NCI-H2029 (cell line): ENCODE data around the gene MRTFB.
A peak's percentile ranks its signal among the peaks of the same experiment; 100 is the strongest.
"Not testable (repeated sequence)": the region's sequence is repeated elsewhere in the genome, so short reads cannot be mapped to it uniquely, and the experiment has no call there.

ENCODE experiments used
- DNase-seq: peaks from one replicate; lab custom pipeline; 2025; lab: John Stamatoyannopoulos, UW

Gene MRTFB

DNA sequence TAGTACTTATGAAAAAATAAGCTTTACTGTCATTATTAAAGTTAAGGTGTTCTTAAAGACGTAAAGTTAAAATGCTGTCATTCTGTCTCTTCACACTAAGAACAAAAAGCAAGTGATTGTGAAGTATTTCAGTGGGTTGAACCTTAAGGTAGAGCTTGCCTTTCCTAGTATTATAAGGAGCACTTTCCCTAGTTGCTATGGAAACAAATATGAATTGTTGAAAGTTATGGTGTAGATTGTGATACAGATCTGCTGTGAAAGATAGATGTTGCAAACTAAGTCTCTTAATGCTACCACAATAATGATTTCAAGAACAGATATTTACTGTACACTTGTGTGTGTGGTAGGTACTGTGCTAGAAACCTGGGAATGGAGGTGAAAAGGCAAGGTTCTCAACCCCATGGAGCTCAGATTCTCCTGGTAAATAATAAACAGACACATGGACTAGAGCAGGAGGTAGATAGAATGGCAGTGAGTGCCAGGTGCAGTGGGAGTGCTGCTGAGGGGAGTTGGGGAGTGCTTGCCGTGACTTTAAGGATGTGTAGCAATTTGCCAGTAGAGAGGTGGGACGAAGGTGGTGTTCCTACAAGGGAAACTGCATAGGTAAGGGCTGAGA is 34.7 kb downstream of the MRTFB start:
- DNase-seq = no peak

- DNase-seq = no peak
Measured at GRCh38 chr16:14106457-14106856, 35.3 kb downstream of the MRTFB start.

GRCh38 chr16:14106961-14107360 is 35.8 kb downstream of the MRTFB start:
- no peak for DNase-seq

DNA sequence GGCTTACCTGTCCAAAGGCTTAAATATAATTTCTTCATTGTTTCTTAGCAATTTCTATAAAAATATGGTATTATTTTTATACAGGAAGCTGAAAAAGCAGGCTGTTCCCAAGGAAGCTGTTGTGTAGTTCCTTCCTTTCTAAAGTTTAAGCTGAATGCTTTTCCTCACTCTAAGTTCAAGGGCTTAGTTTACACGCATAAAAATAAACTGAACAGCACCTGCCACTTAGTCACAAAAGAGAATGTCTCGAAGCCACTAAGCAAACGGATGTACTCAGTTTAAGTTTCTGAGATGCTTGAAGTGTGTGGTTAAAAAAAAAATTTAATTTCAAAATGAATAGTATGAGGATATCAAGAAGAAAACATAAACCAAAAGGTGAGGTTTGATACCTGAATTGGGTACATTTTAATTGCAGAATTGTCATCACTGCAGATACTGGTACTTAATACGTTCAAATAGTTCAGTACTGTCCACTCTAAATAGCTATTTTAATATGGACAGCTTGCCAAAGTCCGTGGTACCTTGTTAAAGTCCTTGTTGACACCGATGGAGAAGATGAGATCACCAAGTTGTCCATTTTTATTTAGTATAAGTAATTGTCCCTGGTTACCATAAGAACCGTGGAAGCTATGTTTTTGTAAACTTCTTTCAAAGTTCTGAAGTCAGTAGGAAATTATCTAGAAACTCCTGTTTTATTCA is 38.1 kb downstream of the MRTFB start:
- DNase-seq = no peak

GRCh38 chr16:14109782-14110727 is 38.9 kb downstream of the MRTFB start:
- no peak for DNase-seq

DNA sequence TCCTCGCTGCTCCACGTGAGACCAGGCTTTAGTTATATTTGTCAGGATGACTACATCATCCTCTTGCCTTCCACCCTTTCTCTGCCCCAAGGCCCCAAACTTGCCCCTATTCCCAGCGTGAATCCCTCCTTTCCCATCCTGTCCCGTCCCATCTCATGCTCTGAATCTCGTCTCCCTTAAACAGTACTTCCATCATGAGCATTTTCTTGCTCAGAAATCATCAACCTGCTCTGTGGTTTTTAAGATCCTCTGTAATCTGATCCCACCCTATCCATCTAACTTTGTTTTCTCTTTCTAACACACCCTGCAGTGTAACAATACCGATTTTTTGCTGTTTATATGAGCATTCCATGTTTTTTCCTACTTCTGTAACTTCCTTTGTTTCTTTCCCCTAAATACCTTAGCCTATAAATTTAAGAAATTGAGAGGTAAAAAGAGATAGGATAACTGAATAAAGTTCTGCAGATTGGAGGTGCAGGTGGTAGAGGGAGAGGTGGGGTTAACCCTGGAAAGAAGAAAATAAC is 39.7 kb downstream of the MRTFB start:
- no peak for DNase-seq

DNA sequence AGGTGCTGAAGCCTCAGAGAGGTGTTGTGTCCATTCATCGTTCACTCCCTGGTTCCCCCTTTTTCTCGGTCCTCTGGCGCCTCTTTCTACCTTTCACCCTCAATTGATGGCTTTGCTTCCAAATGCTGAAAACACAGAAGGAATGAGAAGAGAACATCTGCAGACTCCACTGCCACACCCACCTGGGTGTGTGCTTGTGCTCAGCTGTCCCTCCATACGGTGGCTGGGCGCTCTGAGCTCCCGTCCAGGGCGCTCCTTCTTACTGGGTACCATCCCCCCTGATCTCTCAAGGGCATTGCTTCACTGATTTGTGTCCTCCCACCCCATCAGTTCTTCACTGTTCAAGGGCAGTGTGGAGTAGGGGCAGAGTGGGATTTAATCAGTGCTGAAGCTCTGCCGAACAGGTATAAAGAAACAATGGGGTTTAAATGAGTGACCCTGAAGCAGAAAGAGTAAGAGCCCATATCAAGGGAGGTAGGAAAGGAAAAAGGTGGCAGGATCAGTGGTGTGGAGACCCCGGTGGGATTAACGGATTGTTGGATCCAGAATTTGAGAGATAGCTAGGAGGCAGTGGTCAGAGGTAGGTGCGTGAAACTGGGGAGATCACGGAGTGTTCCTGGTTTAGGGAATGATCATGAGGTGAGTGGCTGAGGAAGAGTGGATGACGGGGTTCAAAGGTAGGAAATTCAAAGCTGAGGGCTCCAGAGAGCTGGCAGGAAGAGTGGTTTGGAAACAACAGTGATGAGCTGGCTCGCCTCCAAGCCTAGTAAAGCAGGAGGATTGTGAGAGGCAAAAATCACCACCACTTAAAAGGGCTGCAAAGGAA is 40.8 kb downstream of the MRTFB start:
- DNase-seq = peak; percentile 72

- DNase-seq = no peak
Measured at GRCh38 chr16:14112539-14112856, 41.4 kb downstream of the MRTFB start.

GRCh38 chr16:14113344-14113743 is 42.2 kb downstream of the MRTFB start:
- no peak for DNase-seq

DNA sequence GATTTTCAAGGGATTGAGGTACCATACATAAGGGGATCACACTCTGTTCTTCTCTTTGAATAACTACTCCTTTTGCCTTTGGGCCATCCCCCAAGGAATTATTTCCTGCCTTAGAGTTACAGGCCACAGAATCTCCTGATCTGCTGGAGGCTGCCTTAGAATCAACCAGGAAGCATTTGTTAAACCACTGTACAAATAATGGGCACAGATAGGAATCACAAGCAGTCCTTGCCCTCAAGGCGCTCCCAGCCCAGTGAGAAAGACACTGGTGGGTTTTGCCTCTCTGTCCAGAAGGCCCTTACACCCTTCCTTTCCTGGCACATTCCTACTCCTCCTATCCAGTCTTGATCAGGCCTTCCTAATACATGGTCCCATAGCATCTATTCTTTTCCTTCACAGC is 45.9 kb downstream of the MRTFB start:
- DNase-seq = no peak

- no peak for DNase-seq
Measured at GRCh38 chr16:14119799-14120198, 48.7 kb downstream of the MRTFB start.

DNA sequence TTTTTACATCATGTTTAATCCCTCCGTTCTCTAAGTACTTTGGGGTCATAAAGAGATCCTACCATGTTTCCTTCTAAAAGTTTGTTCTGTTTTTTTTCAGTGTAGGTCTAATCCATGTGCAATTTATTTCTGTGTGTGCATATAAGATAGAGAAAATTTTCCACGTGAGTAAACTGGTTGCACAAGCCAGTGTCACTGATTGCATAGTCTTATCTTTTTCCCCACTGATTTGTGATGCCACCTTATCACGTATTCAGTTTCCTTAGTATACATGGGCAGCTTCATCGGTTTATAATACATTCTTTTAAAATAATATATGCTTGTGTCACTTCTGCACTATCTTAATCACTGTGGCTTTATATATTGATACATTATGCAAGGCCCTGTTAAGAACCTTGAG is 49.2 kb downstream of the MRTFB start:
- no peak for DNase-seq

DNA sequence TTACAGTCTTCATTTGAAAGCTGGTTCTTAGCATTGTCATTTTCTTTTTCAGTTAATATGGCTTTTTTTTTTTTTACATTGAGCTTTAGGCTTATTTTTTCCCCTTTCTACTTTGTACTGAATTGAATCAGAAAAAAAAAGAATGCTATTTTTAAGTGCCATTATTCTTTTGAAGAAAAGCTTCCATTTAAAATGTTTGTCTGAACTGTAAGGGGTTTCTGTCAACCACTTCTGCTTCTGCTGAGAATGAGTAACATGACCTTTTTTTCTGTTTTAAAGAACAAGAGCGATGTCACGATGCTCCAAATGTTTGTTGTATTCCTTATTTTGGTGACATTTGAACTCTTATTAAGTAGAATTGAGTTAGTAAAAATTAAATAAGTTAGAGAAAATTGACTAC is 50.0 kb downstream of the MRTFB start:
- DNase-seq = no peak

- DNase-seq = no peak
Measured at GRCh38 chr16:14121872-14122271, 50.8 kb downstream of the MRTFB start.

DNA sequence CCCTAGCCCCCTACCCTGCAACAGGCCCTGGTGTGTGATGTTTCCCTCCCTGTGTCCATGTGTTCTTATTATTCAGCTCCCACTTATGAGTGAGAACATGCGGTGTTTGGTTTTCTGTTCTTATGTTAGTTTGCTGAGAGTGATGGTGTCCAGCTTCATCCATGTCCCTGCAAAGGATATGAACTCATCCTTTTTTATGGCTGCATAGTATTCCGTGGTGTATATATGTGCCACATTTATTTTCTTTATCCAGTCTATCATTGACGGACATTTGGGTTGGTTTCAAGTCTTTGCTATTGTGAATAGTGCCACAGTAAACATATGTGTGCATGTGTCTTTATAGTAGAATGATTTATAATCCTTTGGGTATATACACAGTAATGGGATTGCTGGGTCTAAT is 51.3 kb downstream of the MRTFB start:
- DNase-seq = not testable (repeated sequence)

- no peak for DNase-seq
Measured at GRCh38 chr16:14125000-14125681, 54.0 kb downstream of the MRTFB start.

DNA sequence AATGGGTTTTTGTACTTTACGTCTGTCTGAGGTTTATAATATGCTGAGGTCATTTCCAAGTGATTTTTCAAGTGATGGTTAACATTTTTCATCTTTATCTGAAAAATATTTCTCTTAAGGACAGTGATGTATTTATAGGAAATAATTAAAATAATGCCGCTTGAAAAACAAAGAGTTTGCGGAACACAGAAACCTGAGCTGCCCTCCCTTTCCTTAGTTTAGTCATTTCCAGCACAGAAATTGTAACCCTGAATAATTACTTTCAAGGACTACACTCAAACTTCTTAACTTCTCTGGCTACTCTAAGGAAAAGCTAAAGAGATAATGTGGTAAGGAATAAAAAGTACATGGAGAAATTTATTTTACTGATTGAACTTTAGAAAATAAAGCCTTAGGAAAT is 54.6 kb downstream of the MRTFB start:
- DNase-seq = no peak

- DNase-seq = no peak
Measured at GRCh38 chr16:14128097-14128496, 57.0 kb downstream of the MRTFB start.

DNA sequence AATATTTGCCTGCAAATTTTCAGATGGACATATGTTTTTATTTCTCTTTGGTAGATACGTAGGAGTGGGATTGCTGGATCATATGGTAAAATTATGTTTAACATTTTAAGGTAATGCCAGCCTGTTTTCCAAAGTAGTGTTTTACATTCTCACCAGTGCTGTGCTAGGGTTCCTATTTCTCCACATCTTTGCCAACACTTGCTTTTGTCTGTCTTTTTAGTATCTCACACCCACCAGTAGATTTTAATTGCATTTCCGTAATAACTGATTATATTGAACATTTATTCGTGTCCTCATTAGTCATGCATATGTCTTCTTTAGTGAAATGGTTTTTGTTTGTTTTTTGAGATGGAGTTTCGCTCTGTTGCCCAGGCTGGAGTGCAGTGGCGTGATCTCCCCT is 58.4 kb downstream of the MRTFB start:
- no peak for DNase-seq

DNA sequence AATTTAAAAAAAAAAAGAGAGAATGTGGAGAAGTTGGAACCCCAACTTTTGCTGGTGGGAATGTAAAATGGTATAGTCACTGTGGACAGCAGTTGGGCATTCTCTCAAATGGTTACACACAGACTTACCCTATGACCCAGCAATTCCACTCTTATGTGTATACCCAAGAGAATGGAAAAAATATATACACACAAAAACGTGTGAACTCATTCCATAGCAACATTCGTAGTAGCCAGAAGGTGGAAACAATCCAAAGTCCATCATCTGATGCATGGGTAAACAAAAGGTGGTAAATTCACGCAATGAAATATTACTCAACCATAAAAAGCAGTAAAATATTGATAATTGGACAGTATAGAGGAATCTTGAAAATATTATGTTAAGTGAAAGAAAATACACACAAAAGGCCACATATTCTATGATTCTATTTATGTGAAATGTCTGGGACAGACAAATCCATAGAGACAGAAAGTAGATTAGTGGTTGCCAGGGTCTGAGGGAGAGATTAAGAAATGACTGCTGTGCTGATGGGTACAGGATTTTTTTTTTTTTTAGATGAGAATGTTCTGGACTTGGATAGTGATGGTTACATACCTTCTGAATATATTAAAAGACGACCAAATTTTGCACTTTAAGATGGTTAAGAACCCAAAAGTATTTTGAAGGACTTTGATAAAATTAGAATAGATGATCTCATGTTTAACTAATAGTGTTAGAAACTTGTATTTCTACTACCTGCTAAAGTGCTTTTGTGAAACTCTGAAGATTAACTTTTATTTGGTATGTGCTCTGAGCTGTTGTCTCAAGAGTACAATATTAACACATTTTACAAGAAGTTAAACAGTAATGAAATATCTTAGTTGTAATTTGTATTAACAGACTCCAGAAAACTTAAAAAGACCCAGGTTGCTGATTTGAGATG is 60.9 kb downstream of the MRTFB start:
- DNase-seq = no peak
